Uterus (tissue), 2 donors: ENCODE measurements around the gene MAP3K5.

ENCODE experiments used
- POLR2A ChIP-seq, 2 donors: fragments of 450-650 bp; IDR thresholded peaks; one replicate each; pipeline ENCODE4 v1.6.1; 2016; ENCODE audit warnings: antibody characterized with exemption in 2 of 2, mild to moderate bottlenecking in 1 of 2, moderate library complexity in 1 of 2
- TF ChIP-seq, protein P1 (sequence below), 4 experiments: fragments of 200-600 bp in 2 of 4; fragments of 450-650 bp in 2 of 4; sonication (generic) in 2 of 4; IDR thresholded peaks; one replicate each; pipeline ENCODE4 v1.5.1; 2016 to 2019; ENCODE audit warnings: antibody characterized with exemption in 4 of 4, mild to moderate bottlenecking in 2 of 4, moderate library complexity in 1 of 4

DNA sequence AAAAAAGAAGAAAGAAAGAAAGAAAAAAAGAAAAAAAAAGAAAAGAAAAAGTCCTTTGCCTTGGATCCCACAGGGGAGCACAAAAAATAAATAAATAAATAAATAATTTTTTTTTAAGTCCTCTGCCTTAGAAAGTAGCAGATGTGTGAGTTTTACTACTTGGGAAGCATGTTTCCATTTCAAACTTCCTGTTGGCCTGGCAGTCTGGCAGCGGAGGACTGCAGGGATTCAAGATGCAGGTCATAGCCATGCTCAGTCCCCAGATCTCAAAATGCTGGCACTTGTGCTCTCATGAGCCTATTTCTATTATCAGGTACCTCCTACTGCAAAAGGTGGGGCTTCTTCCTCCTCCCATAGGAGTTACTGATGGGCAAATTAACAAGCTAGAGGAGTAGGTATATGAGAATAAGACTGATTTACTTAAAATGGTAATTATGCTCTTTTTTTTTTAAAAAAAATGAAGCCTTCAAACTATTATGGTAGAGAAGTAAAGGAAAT is 187.9 kb downstream of the MAP3K5 start:
- TF ChIP-seq, protein P1, sequence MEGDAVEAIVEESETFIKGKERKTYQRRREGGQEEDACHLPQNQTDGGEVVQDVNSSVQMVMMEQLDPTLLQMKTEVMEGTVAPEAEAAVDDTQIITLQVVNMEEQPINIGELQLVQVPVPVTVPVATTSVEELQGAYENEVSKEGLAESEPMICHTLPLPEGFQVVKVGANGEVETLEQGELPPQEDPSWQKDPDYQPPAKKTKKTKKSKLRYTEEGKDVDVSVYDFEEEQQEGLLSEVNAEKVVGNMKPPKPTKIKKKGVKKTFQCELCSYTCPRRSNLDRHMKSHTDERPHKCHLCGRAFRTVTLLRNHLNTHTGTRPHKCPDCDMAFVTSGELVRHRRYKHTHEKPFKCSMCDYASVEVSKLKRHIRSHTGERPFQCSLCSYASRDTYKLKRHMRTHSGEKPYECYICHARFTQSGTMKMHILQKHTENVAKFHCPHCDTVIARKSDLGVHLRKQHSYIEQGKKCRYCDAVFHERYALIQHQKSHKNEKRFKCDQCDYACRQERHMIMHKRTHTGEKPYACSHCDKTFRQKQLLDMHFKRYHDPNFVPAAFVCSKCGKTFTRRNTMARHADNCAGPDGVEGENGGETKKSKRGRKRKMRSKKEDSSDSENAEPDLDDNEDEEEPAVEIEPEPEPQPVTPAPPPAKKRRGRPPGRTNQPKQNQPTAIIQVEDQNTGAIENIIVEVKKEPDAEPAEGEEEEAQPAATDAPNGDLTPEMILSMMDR (IDR thresholded peaks at IDR 0.05), result no peak
- TF ChIP-seq POLR2A (IDR thresholded peaks at IDR 0.05), result no peak
